HG03521 (cell line): Measurements from ENCODE around the gene CDC6.

Source experiments
- ATAC-seq: cut with Tn5 transposase; IDR thresholded peaks from one replicate; pipeline ENCODE4 v1.9.1; 2021; ENCODE audit warnings: mild to moderate bottlenecking, moderate library complexity; ENCODE audit not compliant: unreplicated experiment

The CDC6 gene

GRCh38 chr17:40350689-40351358 is 63.1 kb downstream of the CDC6 start:
- no peak for ATAC-seq

- no peak for ATAC-seq
Observed at GRCh38 chr17:40351359-40352236, 63.9 kb downstream of the CDC6 start.

- no peak for ATAC-seq
Observed at GRCh38 chr17:40352237-40352778, 64.6 kb downstream of the CDC6 start.

GRCh38 chr17:40352779-40353394 is 65.2 kb downstream of the CDC6 start:
- no peak for ATAC-seq
